Measurements from ENCODE around the gene FOXO6. TPM values are rescaled to one million over a fixed set of nuclear protein-coding genes. Genes with fewer than 3 reads are reported as not detected.

The FOXO6 gene
- total RNA-seq, 1 donor from 2014 or later = 5.7 TPM

GRCh38 chr1:41315871-41316270, 45.4 kb upstream of the FOXO6 start:
- no peak for TF ChIP-seq CTCF (IDR thresholded peaks at IDR 0.05)
- Histone ChIP-seq H3K27me3 (no peaks in the 10 kb centered on the region), H3K9me3 (no peaks in the 10 kb centered on the region), H3K27ac (no peak overlapping the region), H3K4me1 (peaks cover 10 to 19% of the 10 kb centered on the region in 2 donors), H3K4me3 (no peak overlapping the region), H3K36me3 (no peaks in the 10 kb centered on the region)
- DNase-seq (ENCODE audit: low spot score in 2 of 2) = no peak
- intact Hi-C loops (cut with DNase I) = loop anchor here (5.0 kb wide), 1 partner anchor 36 kb away; no protein-coding TSS in a partner anchor

- Histone ChIP-seq H3K4me1 (peaks cover 10 to 21% of the 10 kb centered on the region in 2 donors), H3K27ac (no peak overlapping the region), H3K4me3 (no peak overlapping the region), H3K9me3 (no peaks in the 10 kb centered on the region), H3K36me3 (no peaks in the 10 kb centered on the region), H3K27me3 (no peaks in the 10 kb centered on the region)
- intact Hi-C loops (cut with DNase I) = loop anchor here (5.0 kb wide), 1 partner anchor 35 kb away; no protein-coding TSS in a partner anchor
- TF ChIP-seq CTCF (IDR thresholded peaks at IDR 0.05) = no peak
- DNase-seq (ENCODE audit: low spot score in 2 of 2) = no peak
Measured at GRCh38 chr1:41317361-41317760, 43.9 kb upstream of the FOXO6 start.

GRCh38 chr1:41318135-41318534, 43.1 kb upstream of the FOXO6 start:
- no peak for TF ChIP-seq CTCF (IDR thresholded peaks at IDR 0.05)
- no peak overlapping the region for H3K4me3 ChIP-seq
- no peak overlapping the region for H3K27ac ChIP-seq
- no peak for DNase-seq (ENCODE audit: low spot score in 2 of 2)
- no peaks in the 10 kb centered on the region for H3K36me3 ChIP-seq
- H3K9me3 ChIP-seq = no peaks in the 10 kb centered on the region
- intact Hi-C loops (cut with DNase I) = loop anchor here (5.0 kb wide), 1 partner anchor 34 kb away; no protein-coding TSS in a partner anchor
- H3K27me3 ChIP-seq = no peaks in the 10 kb centered on the region
- peaks cover 10 to 21% of the 10 kb centered on the region in 2 donors for H3K4me1 ChIP-seq

GRCh38 chr1:41319106-41319755, 42.0 kb upstream of the FOXO6 start:
- no peaks in the 10 kb centered on the region for H3K9me3 ChIP-seq
- no peaks in the 10 kb centered on the region for H3K27me3 ChIP-seq
- H3K4me3 ChIP-seq = no peak overlapping the region
- DNase-seq (ENCODE audit: low spot score in 2 of 2) = no peak
- intact Hi-C loops (cut with DNase I) = loop anchor here (5.0 kb wide), 1 partner anchor 33 kb away; no protein-coding TSS in a partner anchor
- TF ChIP-seq CTCF (IDR thresholded peaks at IDR 0.05) = no peak
- peak overlapping the region; percentile 71 to 83 for H3K27ac ChIP-seq
- peaks cover 10 to 21% of the 10 kb centered on the region in 2 donors for H3K4me1 ChIP-seq
- no peaks in the 10 kb centered on the region for H3K36me3 ChIP-seq

- no peaks in the 10 kb centered on the region for H3K27me3 ChIP-seq
- DNase-seq (ENCODE audit: low spot score in 2 of 2) = peak; percentile 43 to 70
- H3K4me1 ChIP-seq = peaks cover 10 to 21% of the 10 kb centered on the region in 2 donors
- H3K4me3 ChIP-seq = no peak overlapping the region
- TF ChIP-seq CTCF (IDR thresholded peaks at IDR 0.05) = no peak
- intact Hi-C loops (cut with DNase I) = loop anchor here (5.0 kb wide), 1 partner anchor 32 kb away; no protein-coding TSS in a partner anchor
- no peaks in the 10 kb centered on the region for H3K9me3 ChIP-seq
- H3K27ac ChIP-seq = peak overlapping the region; percentile 71 to 83
- H3K36me3 ChIP-seq = no peaks in the 10 kb centered on the region
Measured at GRCh38 chr1:41319807-41320711, 41.2 kb upstream of the FOXO6 start.
